Epithelial cell of proximal tubule (primary cell): ENCODE measurements around the gene BAHD1. TPM values are rescaled to one million over a fixed set of nuclear protein-coding genes. Genes with fewer than 3 reads are reported as not detected.

Source experiments
- DNase-seq: peaks from one replicate; pipeline ENCODE4 v3.0.0-alpha.2; 2011; ENCODE audit warnings: low read depth
- H3K4me3 ChIP-seq: 2 replicates; pipeline ENCODE4 v1.5.1; 2011; ENCODE audit warnings: low read depth, mild to moderate bottlenecking, low read length
- total RNA-seq: library from RNA; depleted of rRNA; stranded (reverse); fragments of >200 nt; gene quantifications from 2 replicates; pipeline ENCODE4 v1.2.3, GENCODE V29; 2015
- TF ChIP-seq, protein P1 (sequence below): conservative IDR thresholded peaks from 2 replicates; pipeline ENCODE4 v1.5.1; 2012; ENCODE audit warnings: low read depth, mild to moderate bottlenecking, low read length

Gene BAHD1
- total RNA-seq, 1 donor from 2014 or later, result 14.0 TPM

DNA sequence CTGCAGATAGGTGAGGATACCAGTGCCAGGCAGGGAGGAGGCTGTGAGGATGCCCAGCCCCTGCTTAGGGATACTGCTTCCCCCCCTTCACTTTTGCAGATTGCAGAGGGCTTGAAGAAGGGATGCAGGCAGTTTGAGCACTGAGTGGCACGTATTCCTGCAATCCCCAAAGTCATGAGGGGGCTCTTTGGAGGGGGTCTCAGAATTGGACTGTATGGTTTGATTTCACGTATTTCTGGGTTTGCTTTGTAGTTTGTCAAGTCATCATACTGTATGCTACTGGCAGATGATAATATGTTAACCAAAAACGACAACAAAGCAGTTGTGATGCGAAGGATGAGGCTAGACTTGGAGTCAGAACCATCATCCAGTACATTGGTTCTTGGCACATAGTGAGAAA lies 58.1 kb downstream of the BAHD1 start:
- TF ChIP-seq, protein P1, sequence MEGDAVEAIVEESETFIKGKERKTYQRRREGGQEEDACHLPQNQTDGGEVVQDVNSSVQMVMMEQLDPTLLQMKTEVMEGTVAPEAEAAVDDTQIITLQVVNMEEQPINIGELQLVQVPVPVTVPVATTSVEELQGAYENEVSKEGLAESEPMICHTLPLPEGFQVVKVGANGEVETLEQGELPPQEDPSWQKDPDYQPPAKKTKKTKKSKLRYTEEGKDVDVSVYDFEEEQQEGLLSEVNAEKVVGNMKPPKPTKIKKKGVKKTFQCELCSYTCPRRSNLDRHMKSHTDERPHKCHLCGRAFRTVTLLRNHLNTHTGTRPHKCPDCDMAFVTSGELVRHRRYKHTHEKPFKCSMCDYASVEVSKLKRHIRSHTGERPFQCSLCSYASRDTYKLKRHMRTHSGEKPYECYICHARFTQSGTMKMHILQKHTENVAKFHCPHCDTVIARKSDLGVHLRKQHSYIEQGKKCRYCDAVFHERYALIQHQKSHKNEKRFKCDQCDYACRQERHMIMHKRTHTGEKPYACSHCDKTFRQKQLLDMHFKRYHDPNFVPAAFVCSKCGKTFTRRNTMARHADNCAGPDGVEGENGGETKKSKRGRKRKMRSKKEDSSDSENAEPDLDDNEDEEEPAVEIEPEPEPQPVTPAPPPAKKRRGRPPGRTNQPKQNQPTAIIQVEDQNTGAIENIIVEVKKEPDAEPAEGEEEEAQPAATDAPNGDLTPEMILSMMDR, result no peak
- DNase-seq, result no peak
- no peak overlapping the region for H3K4me3 ChIP-seq

DNA sequence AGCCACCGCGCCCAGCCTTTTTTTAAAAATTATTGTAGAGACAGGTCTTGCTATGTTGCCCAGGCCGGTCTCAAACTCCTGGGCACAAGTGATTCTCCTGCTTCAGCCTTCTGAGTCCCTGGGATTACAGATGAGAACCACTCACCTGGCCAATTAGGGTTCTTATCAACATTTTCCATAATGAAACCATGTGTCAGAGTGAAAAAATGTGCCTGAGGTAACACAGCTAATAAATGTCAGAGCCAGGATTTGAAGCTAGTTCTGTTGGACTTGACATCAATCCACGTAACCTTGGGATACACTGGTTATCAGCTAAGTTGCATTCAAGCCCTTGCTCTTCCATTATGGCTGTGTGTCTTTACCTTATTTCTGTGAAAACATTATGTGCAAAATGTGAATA lies 59.2 kb downstream of the BAHD1 start:
- TF ChIP-seq, protein P1, result no peak
- no peak overlapping the region for H3K4me3 ChIP-seq
- no peak for DNase-seq

DNA sequence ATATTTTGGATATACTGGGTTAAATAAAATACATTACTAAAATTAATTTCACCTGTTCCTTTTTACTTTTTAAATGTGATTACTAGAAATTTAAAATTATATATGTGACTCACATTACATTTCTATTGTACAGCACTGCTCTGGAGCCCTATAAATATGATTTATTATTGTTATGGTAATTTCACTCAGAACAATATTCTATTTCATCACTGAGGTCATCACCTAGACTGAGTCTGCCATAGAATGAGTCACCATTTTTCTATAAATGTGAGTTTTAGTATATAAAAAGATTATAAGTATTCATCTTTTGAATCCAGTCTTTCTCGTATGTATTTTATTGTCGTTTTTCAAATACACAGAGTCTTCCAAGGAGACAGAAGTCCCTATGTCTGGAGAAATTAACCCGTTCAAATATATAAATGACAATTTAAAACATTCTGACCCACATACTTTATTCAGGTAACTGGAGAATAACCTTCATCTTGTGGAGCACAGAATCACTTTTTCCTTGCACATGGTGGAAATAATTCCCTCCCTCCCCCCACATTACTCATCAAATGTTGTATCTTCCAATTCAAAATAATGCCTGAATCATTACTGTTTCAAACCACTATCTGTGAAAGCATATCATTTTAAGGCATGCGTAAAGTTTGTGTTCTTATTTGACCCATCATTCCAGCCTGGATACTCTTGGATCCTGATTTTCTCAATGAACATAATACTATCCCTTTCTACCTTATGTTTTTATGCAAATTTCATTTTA lies 60.0 kb downstream of the BAHD1 start:
- H3K4me3 ChIP-seq, result no peak overlapping the region
- TF ChIP-seq, protein P1, result no peak
- no peak for DNase-seq

DNA sequence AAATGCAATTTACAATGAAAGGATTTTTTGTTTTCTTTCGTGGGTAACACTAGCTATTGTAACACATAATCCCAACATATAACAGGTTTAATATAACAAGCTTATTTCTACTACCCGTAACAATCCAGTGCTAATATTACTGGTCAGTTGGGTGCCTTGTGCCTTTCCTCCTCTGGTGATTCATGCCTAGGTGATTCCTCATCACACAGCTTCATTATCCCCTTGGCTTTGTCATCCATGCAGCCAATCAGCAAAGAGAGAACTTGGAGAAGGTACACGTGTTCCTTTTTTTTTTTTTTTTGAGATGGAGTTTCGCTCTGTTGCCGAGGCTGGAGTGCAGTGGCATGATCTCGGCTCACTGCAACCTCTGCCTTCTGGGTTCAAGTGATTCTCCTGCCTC lies 60.7 kb downstream of the BAHD1 start:
- DNase-seq, result no peak
- TF ChIP-seq, protein P1, result no peak
- H3K4me3 ChIP-seq, result no peak overlapping the region

DNA sequence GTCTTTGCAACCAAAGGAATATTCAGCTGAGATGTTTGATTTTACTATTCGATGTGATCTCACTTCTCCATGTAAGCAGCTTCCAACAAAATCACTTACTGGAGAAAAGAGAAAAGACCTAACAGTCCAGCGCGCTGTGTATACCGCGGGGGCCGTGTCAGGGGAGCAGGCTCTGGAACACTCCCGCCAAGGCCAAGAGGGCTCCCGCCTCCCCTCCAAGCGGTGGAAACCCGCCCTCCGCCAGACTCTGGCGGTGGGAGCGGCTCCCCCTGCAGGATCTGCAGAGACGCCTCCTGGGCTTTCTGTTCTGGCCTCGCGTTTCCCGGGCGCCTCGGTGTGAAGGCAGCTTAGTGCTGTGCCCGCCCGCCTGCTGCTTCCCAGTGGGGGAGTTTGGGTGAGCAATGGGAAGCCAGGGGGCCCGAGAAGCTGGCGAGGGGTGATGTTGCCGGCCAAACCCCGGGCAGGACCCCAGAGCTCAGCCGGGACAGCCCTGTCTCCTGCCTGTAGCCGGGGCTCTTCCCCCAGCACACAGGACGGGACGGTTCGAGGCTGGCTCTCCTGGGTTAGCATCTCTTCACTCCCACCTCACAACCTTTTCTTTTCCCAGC lies 66.3 kb downstream of the BAHD1 start:
- DNase-seq, result no peak
- TF ChIP-seq, protein P1, result peak; percentile 72

DNA sequence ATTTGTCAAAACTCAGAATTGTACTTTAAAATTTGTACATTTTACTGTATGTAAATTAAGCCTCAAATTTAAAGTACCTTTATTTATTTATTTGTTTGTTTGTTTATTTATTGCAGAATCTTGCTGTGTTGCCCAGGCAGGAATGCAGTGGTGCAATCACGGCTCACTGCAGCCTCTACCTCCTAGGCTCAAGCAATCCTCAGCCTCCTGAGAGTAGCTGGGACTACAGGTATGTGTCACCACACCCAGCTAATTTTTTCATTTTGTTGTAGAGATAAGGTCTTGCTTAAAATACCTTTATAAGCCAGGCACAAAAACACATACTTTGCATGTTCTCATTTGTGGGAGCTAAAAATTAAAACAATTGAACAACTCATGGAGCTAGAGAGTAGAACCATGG lies 67.5 kb downstream of the BAHD1 start:
- TF ChIP-seq, protein P1, result no peak
- H3K4me3 ChIP-seq, result no peak overlapping the region
- no peak for DNase-seq

More for the DNA sequence above, 66.3 kb downstream of the BAHD1 start:
- peak overlapping the region; percentile 4 for H3K4me3 ChIP-seq

DNA sequence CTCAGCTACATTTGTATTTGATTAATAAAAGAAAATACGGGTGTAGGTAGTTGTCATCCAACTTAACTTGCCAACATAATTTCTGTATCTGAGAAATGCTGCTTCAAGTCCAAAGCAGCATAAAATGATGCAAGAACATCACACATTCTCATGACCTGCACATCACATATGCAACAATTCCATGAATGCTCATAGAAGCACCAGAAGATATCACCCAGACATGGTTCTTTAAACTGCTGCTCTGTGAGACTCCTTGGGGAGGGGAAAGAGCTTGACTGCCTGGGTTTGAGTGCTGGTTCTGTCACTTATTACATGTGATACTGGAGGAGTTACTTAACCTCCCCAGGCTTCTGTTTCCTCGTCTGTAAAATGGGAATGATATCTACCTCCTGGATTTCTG lies 69.4 kb downstream of the BAHD1 start:
- no peak for DNase-seq
- TF ChIP-seq, protein P1, result no peak
- no peak overlapping the region for H3K4me3 ChIP-seq
